Panc1 (cell line): Measurements from ENCODE around the gene SYT1. TPM values are rescaled to one million over a fixed set of nuclear protein-coding genes. Genes with fewer than 3 reads are reported as not detected.

Experiments used
- ATAC-seq: fragments of 200-7000 bp; cut with Tn5 transposase; 2 replicates; pipeline ENCODE4 v1.9.1; 2020; ENCODE audit warnings: mild to moderate bottlenecking, moderate library complexity
- BruUV-seq: library from RNA; stranded (reverse); fragments of 400-500 nt; replicated peaks from 2 replicates; lab custom pipeline; 2021; lab: Mats Ljungman, UMichigan
- CTCF ChIA-PET: fragments of 300-600 bp; sonication (Branson Sonifier 250); formaldehyde crosslinking; loops from one replicate; lab custom pipeline; 2022; ENCODE audit warnings: antibody characterized with exemption; lab: Charles Lee
- POLR2A ChIA-PET: fragments of 300-600 bp; sonication (Branson Sonifier 250); formaldehyde crosslinking; loops from one replicate; lab custom pipeline; 2022; ENCODE audit warnings: antibody characterized with exemption; lab: Charles Lee
- DNase-seq: peaks from one replicate; pipeline ENCODE4 v3.0.0-alpha.2; 2010; ENCODE audit warnings: low read depth, low spot score
- H3K27ac ChIP-seq: 2 replicates; pipeline ENCODE4 v1.5.1; 2011; ENCODE audit warnings: mild to moderate bottlenecking, low read length, inconsistent platforms
- H3K27me3 ChIP-seq: fragments of 200-500 bp; sonication (Bioruptor generic); 2 replicates; pipeline ENCODE4 v1.6.0; 2014; ENCODE audit warnings: low read length, inconsistent platforms; ENCODE audit not compliant: control insufficient read depth, insufficient read depth
- H3K36me3 ChIP-seq: fragments of 200-500 bp; sonication (Bioruptor generic); 2 replicates; pipeline ENCODE4 v1.5.1; 2014; ENCODE audit warnings: inconsistent platforms, mild to moderate bottlenecking, low read length, moderate library complexity; ENCODE audit not compliant: control insufficient read depth, insufficient read depth
- H3K4me1 ChIP-seq: 2 replicates; pipeline ENCODE4 v1.5.1; 2011; ENCODE audit warnings: inconsistent platforms, mild to moderate bottlenecking, low read length, moderate library complexity; ENCODE audit not compliant: control insufficient read depth, insufficient read depth
- H3K4me3 ChIP-seq, 2 experiments: 2 replicates each; pipeline ENCODE4 v1.5.1; 2011 to 2012; ENCODE audit warnings: low read depth in 2 of 2, low read length in 2 of 2, mild to moderate bottlenecking in 2 of 2, inconsistent platforms in 1 of 2, moderate library complexity in 1 of 2
- H3K9me3 ChIP-seq: fragments of 200-500 bp; sonication (Bioruptor generic); 2 replicates; pipeline ENCODE4 v1.5.1; 2014; ENCODE audit warnings: low read depth, mild to moderate bottlenecking, inconsistent platforms, low read length, moderate library complexity; ENCODE audit not compliant: control insufficient read depth, insufficient read depth
- POLR2AphosphoS5 ChIP-seq: IDR thresholded peaks from 2 replicates; pipeline ENCODE4 v1.6.1; 2012; ENCODE audit warnings: mild to moderate bottlenecking, low read depth, low read length, moderate library complexity
- SIN3A ChIP-seq: IDR thresholded peaks from 2 replicates; pipeline ENCODE4 v1.6.1; 2012; ENCODE audit warnings: low read depth, mild to moderate bottlenecking, low read length, moderate library complexity, borderline replicate concordance; ENCODE audit not compliant: insufficient read depth
- TCF7L2 ChIP-seq: IDR thresholded peaks from 2 replicates; pipeline ENCODE4 v1.6.1; 2011; ENCODE audit warnings: mild to moderate bottlenecking, low read depth, low read length, inconsistent platforms
- in situ Hi-C: cut with HindIII; loops from 2 replicates; pipeline ENCODE4 v1.10.0; 2016; ENCODE audit warnings: low sequenced_read_pairs, low pct_unique_long_range_greater_than_20kb
- intact Hi-C: fragments of 100-400 bp; cut with micrococcal nuclease; formaldehyde crosslinking; loops from one replicate; pipeline ENCODE4 v1.10.0; 2022; ENCODE audit not compliant: unreplicated experiment
- total RNA-seq: library from RNA; stranded (reverse); gene quantifications from one replicate; pipeline ENCODE4 v1.2.1, GENCODE V29; 2021; ENCODE audit not compliant: unreplicated experiment
- TF ChIP-seq, protein P1 (sequence below), 2 experiments: IDR thresholded peaks; 2 replicates each; pipeline ENCODE4 v1.6.1; 2011 to 2012; ENCODE audit warnings: low read depth in 2 of 2, control low read depth in 1 of 2, low read length in 1 of 2, mild to moderate bottlenecking in 1 of 2, moderate library complexity in 1 of 2; ENCODE audit not compliant: insufficient read depth in 1 of 2
- TF ChIP-seq, protein P2 (sequence below): fragments of 450-650 bp; IDR thresholded peaks from 2 replicates; pipeline ENCODE4 v1.5.1; 2017; ENCODE audit warnings: mild to moderate bottlenecking

SYT1 gene
- total RNA-seq, 1 experiment from 2014 or later, result 3.0 TPM

- H3K27me3 ChIP-seq, result no peaks in the 10 kb centered on the region; the same call in 1 of the 2 replicates
- TF ChIP-seq POLR2AphosphoS5, result no peak
- TF ChIP-seq, protein P1, sequence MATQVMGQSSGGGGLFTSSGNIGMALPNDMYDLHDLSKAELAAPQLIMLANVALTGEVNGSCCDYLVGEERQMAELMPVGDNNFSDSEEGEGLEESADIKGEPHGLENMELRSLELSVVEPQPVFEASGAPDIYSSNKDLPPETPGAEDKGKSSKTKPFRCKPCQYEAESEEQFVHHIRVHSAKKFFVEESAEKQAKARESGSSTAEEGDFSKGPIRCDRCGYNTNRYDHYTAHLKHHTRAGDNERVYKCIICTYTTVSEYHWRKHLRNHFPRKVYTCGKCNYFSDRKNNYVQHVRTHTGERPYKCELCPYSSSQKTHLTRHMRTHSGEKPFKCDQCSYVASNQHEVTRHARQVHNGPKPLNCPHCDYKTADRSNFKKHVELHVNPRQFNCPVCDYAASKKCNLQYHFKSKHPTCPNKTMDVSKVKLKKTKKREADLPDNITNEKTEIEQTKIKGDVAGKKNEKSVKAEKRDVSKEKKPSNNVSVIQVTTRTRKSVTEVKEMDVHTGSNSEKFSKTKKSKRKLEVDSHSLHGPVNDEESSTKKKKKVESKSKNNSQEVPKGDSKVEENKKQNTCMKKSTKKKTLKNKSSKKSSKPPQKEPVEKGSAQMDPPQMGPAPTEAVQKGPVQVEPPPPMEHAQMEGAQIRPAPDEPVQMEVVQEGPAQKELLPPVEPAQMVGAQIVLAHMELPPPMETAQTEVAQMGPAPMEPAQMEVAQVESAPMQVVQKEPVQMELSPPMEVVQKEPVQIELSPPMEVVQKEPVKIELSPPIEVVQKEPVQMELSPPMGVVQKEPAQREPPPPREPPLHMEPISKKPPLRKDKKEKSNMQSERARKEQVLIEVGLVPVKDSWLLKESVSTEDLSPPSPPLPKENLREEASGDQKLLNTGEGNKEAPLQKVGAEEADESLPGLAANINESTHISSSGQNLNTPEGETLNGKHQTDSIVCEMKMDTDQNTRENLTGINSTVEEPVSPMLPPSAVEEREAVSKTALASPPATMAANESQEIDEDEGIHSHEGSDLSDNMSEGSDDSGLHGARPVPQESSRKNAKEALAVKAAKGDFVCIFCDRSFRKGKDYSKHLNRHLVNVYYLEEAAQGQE (IDR thresholded peaks at IDR 0.05; ENCODE audit: insufficient read depth in 1 of 2, low read depth in 2 of 2, low read length in 1 of 2), result no peak
- TF ChIP-seq TCF7L2, result no peak
- TF ChIP-seq SIN3A, result no peak
- TF ChIP-seq, protein P2, sequence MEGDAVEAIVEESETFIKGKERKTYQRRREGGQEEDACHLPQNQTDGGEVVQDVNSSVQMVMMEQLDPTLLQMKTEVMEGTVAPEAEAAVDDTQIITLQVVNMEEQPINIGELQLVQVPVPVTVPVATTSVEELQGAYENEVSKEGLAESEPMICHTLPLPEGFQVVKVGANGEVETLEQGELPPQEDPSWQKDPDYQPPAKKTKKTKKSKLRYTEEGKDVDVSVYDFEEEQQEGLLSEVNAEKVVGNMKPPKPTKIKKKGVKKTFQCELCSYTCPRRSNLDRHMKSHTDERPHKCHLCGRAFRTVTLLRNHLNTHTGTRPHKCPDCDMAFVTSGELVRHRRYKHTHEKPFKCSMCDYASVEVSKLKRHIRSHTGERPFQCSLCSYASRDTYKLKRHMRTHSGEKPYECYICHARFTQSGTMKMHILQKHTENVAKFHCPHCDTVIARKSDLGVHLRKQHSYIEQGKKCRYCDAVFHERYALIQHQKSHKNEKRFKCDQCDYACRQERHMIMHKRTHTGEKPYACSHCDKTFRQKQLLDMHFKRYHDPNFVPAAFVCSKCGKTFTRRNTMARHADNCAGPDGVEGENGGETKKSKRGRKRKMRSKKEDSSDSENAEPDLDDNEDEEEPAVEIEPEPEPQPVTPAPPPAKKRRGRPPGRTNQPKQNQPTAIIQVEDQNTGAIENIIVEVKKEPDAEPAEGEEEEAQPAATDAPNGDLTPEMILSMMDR, result no peak
- POLR2A ChIA-PET, result no interaction called here
- no TSS peak for BruUV-seq
- ATAC-seq (no peak), DNase-seq (no peak)
- CTCF ChIA-PET, result no interaction called here
- H3K36me3 ChIP-seq, result no peaks in the 10 kb centered on the region
- no peaks in the 10 kb centered on the region for H3K9me3 ChIP-seq
- H3K4me3 ChIP-seq, result no peak overlapping the region
- no peak overlapping the region for H3K27ac ChIP-seq
- intact Hi-C loops, result no loop called here
- in situ Hi-C loops, result no loop called here
- no peaks in the 10 kb centered on the region for H3K4me1 ChIP-seq
These were observed 501.8 kb downstream of the SYT1 start for GRCh38 chr12:79366374-79366773.

- Histone ChIP-seq H3K36me3 (no peaks in the 10 kb centered on the region), H3K4me1 (no peaks in the 10 kb centered on the region), H3K9me3 (no peaks in the 10 kb centered on the region), H3K27ac (no peak overlapping the region), H3K27me3 (no peaks in the 10 kb centered on the region; the same call in 1 of the 2 replicates), H3K4me3 (no peak overlapping the region)
- intact Hi-C loops, result no loop called here
- BruUV-seq, result no TSS peak
- POLR2A ChIA-PET, result no interaction called here
- CTCF ChIA-PET, result interaction anchor here (0.6 to 0.8 kb wide), 2 partner anchors 925 to 1415 kb away, joined by 4 to 5 read pairs; no protein-coding TSS in a partner anchor
- ATAC-seq (no peak), DNase-seq (no peak)
- TF ChIP-seq, protein P1 (IDR thresholded peaks at IDR 0.05; ENCODE audit: insufficient read depth in 1 of 2, low read depth in 2 of 2, low read length in 1 of 2), result no peak
- TF ChIP-seq SIN3A, result no peak
- TF ChIP-seq, protein P2, result no peak
- no peak for TF ChIP-seq TCF7L2
- no peak for TF ChIP-seq POLR2AphosphoS5
- in situ Hi-C loops, result no loop called here
These were observed 502.5 kb downstream of the SYT1 start for GRCh38 chr12:79367032-79367589.
